HEK293T (cell line): ENCODE results near the gene SNAI1.

Experiments
- FOXK2 ChIP-seq: fragments of 450-650 bp; IDR thresholded peaks from 2 replicates; pipeline ENCODE4 v1.6.1; 2016; ENCODE audit warnings: mild to moderate bottlenecking
- ZNF384 ChIP-seq: fragments of 450-650 bp; IDR thresholded peaks from 2 replicates; pipeline ENCODE4 v1.6.1; 2016

GRCh38 chr20:49941456-49941855 is 41.3 kb upstream of the SNAI1 start:
- TF ChIP-seq ZNF384: no peak
- TF ChIP-seq FOXK2: no peak
